ENCODE data around the gene HAPSTR1. TPM values are rescaled to one million over a fixed set of nuclear protein-coding genes. Genes with fewer than 3 reads are reported as not detected.
"Not testable (repeated sequence)": the region's sequence is repeated elsewhere in the genome, so short reads cannot be mapped to it uniquely, and the experiment has no call there.

The HAPSTR1 gene, protein sequence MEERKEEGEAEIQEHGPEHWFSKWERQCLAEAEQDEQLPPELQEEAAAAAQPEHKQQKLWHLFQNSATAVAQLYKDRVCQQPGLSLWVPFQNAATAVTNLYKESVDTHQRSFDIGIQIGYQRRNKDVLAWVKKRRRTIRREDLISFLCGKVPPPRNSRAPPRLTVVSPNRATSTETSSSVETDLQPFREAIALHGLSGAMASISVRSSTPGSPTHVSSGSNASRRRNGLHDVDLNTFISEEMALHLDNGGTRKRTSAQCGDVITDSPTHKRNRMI
- total RNA-seq (2014; rRNA removed; shearing (Covaris generic)), result 29.5 and 48.5 TPM in 2 replicates

DNA sequence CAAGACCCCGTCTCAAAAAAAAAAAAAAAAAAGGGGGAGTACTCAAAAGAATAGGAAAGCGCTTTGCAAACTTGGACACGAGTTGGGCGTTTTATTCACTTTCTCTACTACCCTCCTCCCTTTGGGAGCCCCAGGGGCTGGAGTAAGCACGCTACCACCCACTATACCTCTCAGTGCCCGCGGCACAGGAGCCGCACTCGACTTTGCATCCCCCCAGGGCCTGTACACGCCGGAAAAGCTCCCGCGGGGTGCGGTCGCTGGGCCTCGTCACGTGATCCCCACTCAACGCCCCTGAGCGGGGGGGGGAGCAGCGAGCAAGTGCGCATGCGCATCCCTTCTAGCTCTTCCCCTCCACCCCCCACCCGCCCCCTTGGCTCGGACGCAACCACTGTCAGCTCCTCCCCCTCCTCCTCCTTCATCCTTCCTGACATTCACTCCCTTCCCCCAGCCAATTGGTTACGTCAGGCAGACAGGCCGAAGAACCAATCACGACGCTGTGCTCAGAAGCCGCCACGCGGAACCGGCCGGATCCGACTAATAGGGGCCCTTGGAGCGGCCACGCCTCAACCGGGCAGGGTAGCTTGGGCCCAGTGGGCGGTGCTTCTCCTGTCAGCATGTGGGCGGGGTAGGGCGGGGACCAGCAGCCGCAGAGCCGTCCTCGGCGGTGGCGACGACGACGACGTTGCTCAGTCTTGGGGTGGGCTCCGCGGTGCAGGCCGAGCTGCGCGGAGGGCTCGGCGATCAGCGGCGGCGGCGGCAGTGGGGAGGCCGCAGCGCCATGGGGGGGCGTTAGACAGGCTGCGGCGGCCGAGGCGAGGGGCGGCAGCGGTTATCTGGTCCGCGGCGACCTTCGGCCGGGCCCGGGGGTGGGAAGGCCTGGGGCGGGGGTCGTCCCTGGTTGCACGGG lies at the start of gene HAPSTR1:
TSS of gene HAPSTR1 (plus strand) at position 685 of the 907 bp plus-strand sequence. CDS start 401 bp downstream, outside the sequence.
- peak; percentile 100 for DNase-seq (ENCODE audit: low read depth)

DNA sequence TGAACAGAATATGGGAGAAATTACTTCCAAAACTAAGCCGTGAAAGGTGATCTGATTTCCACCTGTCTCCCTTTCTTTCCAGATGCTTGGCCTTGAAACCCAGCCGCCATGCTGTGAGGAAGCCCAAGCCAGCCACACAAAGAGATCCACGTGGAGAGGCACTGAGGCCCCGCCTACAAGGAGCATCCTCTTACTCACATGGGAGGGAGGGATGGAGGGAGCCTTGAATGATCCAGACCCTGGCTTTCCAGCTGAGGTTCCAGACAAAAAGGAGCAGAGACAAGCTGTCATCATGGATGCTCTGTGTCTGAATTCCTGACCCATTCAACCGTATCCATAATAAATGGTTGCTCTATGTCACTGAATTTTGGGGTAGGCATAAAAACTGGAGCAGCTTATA lies 48.9 kb upstream of the HAPSTR1 start:
- no peak for DNase-seq (ENCODE audit: low read depth)

DNA sequence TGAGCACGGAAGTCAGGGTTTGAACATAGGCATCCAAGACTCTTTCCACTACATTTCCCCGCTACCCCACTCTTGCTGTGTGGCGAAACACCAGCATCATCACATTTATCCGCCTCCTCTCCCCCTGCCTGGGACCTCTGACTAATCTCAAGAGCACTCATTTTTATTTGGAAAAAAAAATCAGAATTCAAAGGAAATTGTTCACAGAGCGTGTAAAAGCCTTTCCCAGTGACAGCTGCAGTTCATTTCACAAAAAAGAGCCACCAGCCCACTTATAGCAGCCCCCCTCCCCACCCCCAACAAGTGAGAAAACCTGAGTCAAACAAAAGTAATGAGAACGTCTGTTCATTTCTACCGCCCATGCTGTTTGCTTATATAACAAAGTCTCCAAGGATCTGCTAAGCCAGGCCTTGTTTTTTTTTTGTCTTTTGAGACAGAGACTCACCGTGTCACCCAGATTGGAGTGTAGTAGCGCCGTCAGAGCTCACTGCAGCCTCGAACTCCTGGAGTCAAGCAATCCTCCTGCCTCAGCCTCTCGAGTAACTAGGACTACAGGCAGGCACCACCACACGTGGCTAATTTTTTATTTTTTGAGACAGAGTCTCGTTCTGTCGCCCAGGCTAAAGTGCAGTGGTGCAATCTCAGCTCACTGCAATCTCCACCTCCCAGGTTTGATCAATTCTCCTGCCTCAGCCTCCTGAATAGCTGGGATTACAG lies 48.3 kb upstream of the HAPSTR1 start:
- peak; percentile 75 for DNase-seq (ENCODE audit: low read depth)

DNA sequence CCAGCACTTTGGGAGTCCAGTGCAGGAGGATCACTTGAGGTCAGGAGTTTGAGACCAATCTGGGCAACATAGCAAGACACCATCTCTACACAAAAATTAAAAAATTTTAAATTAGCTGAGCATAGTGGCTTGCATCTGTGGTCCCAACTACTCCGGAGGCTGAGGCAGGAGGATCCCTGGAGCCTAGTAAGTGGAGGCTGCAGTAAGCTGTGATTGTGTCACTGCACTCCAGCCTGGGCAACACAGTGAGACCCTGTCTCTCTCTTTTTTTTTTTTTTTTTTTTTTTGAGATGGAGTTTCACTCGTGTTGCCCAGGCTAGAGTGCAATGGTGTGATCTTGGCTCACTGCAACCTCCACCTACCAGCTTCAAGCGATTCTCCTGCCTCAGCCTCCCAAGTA lies 45.9 kb upstream of the HAPSTR1 start:
- not testable (repeated sequence) for DNase-seq (ENCODE audit: low read depth)

DNA sequence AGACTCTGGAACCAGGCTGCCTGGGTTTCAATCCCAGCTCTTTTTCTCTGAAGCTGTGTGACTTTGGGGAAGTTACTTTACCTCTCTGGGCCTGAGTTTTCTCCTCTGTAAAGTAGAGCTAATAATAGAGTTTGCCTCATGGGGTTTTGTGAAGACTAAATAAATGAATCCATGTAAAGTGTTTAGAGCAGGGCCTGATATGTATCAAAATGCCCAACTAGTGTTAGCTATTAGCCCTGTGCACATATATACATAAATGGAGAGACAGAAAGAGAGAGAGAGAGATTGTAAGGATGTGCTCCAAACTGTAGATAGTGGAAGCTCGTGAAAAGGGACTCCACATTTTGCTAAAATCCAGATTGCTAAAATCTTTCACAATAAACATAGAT lies 44.8 kb upstream of the HAPSTR1 start:
- DNase-seq (ENCODE audit: low read depth), result no peak

DNA sequence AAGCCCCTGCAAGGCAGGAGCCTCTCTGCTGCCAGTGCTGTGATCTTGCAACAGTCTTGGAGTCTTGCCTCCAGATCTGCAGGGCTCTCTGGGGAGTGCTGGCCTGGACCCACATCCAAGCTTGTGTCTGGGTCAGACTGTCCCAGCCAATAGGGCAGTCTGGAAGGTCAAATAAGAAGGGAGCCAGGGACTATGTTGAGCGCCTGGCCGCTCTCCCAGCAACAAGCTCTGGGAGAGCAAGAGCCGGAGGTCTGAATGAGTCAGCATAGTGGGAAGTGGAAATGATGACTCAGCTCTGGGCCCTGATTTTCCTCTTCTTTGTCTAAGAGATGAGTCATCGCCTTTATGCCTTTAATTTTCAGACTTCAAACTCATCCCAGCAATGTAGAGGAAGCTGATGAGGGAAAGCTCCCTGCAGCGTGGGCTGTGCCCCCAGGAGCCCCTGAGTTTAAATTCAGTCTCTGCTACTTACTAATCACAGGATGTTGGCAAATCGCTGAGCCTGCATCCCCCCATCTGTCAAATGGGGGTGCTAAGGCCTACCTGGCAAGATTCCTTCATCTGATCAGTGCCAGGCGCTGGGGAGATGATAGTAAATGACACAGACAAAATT lies 43.6 kb upstream of the HAPSTR1 start:
- DNase-seq (ENCODE audit: low read depth), result peak; percentile 100

DNA sequence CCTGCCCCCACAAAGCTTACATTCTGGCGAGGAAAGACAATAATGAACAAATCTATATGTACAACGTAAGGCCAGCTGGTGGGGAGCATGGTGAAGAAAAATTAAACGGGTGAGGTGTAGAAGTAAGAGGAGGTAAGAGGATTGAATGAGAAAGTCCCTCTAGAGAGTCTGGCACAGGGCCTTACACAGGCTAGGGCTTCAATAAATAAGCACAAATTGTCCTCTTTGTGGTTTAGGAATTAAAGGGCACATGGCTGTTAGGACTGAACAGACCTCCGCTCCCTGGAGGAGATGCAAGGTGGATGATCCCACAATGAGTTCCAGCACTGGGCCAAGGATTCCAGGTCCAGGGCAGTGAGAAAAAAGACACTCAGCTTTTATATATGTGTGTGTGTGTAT lies 43.1 kb upstream of the HAPSTR1 start:
- peak; percentile 79 for DNase-seq (ENCODE audit: low read depth)

DNA sequence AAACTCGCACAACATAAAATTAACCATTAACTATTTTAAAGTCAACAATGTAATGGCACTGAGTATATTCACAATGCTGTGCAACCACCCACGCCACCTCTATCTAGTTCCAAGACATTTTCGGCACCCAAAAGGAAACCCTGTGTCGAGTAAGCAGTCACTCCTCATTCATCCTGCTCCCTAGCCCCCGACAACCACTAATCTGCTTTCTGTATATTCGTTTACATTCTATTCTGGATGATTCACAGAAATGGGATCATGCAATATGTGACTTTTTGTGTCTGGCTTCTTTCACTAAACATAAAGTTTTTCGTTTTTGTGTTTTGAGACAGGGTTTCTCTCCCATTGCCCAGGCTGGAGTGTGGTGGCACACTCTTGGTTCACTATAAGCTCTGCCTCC lies 42.2 kb upstream of the HAPSTR1 start:
- peak; percentile 72 for DNase-seq (ENCODE audit: low read depth)

DNA sequence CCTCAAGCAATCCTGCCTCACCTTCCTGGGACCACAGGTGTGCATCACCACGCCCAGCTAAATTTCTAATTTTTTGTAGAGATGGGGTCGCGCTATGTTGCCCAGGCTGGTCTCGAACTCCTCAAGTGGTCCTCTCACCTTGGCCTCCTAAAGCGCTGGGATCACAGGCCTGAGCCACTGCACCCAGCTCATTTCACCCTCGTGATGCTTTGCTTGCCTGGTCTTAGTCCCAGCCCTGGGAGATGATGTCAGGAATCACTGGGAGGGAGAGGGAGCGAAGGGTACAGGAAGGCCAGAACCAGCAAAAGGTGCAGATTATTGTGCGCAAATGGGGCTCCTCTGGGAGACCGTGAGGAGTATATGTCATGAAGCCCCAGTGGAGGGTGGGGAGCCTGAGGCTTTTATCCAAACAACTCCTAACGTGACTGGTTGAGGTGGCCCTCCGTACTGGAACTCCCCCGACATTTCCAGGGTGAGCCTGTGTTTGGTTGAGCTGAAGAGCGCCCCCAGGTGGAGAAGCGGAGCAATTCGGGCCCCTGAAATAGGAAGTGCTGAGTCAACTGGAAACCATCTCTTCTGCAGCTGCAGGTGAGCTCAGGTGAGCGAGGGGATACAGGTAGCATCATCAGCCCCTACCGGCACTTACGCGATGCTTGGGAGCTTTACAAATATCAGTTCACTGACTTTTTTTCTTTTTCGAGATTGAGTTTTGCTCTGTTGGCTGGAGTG lies 41.2 kb upstream of the HAPSTR1 start:
- DNase-seq (ENCODE audit: low read depth), result no peak

DNA sequence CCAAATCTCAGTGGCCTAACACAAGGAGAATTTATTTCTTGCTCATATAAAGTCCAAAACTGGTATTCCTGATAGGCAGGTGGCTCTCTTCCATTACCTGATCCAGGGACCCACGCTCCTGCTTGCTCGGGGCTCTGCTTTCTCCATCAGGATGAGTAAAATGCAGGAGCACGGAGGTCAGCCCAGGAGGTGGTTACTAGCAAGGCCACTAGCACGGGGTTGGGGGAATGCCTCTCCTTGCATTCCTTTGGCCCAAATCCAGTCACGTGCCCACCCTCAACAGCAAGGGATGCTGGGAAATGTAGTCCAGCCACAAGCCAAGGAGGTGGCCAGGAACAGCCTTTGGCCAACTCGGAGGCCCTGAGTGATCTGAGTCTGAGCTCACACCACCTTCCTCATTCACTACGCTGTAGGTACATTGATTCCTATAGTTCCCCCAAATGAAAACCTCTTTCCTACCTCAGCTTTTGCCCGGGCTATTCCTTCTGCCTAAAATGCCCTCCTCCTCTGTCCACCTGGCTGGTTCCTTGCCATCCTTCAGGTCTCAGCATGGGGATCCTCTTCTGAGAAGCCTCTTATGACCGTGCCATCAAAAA lies 38.3 kb upstream of the HAPSTR1 start:
- DNase-seq (ENCODE audit: low read depth), result peak; percentile 50

DNA sequence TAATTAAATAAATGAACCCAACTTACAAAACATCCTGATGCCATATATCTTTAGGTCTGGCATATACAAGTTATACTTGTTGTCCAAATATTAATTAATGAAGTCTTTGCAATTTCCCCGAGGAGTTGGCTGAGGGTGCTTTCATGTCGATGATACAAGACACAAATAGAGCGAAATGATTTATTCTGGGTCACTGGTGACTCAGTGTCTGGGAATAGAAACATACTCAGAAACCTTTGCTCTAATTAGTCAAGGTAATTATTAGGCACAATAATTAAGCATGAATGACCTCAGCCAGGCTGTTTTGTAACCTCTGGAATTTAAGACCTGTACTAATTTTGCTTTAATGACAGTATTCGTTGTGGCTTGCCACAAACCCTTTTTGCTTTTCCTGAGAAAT lies 37.0 kb upstream of the HAPSTR1 start:
- peak; percentile 68 for DNase-seq (ENCODE audit: low read depth)

DNA sequence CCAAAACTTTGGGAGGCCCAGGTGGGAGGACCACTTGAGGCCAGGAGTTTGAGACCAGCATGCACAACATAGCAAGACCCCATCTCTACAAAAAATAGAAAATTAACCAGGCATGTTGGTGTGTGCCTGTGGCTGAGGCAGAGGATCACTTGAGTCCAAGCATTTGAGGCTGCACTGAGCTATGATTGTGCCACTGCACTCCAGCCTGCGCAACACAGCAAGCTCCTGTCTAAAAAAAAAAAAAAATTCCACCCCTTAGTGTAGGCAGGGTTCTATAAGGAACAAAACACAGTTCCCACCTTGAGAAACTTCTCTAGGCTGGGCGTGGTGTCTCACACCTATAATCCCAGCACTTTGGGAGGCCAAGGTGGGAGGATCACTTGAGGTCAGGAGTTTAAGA lies 36.3 kb upstream of the HAPSTR1 start:
- no peak for DNase-seq (ENCODE audit: low read depth)

DNA sequence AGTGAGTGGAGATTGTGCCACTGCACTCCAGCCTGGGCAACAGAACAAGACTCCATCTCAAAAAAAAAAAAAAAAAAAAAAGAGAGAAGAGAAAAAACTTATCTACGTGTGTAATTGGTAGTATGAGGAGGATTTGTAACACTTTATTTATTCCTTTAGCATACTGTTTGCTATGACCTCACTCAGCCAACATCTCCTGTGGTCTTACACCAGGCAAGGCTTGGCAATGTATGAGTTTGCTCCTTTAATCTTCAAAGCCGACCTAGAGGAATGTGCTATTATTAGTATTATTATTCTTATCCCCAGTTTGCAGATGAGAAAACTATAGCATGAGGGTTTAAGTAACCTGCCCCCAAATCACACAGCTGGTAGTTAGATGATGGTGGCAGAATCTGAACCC lies 35.8 kb upstream of the HAPSTR1 start:
- peak; percentile 67 for DNase-seq (ENCODE audit: low read depth)

DNA sequence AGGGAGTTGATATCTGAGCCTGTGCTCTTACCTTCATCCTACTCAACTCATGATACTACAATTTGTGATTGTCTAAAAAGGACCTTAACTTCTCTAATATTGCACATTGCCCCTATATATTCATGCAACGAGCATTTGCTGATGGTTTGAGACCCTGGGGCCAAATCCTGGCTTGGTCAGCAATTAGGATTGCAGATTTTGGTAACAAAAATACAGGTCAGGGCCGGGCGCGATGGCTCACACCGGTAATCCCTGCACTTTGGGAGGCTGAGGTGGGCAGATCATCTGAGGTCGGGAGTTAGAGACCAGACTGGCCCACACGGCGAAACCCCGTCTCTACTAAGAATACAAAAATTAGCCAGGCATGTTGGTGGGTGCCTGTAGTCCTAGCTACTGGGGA lies 35.4 kb upstream of the HAPSTR1 start:
- DNase-seq (ENCODE audit: low read depth), result no peak

DNA sequence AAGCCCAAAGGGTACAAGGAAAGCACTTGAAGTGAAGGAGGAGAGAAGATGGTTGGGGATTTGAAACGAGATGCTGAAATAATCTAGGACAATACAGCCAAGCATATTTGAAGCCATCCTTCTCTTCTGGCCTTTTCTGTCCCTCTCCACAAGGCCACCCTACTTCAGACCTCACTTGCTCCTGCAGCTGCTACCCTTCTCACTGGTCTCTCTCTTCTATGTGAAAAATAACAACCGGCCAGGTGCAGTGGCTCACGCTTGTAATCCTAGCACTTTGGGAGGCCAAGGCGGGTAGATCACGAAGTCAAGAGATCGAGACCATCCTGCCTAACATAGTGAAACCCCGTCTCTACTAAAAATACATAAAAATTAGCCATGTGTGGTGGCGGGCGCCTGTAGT lies 33.2 kb upstream of the HAPSTR1 start:
- DNase-seq (ENCODE audit: low read depth), result no peak

DNA sequence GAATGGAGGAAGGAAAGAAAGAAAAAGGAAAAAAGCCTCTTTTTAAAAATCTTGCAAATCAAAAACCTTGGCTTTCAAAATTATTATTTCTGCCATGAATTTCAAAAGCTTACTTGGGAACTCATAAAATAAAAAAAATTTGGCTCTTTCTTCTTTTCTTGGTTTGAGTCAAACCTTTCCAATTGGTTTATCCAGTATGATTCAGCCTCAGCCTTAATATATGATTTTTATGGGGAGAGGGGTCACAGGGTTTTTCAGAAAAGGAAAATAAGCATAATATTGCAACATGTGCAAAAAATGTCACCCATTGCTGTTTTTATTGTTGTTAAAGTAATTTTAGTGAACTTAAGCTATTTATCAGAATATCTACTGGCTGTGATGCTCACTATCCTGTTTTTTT lies 31.2 kb upstream of the HAPSTR1 start:
- DNase-seq (ENCODE audit: low read depth), result peak; percentile 49

DNA sequence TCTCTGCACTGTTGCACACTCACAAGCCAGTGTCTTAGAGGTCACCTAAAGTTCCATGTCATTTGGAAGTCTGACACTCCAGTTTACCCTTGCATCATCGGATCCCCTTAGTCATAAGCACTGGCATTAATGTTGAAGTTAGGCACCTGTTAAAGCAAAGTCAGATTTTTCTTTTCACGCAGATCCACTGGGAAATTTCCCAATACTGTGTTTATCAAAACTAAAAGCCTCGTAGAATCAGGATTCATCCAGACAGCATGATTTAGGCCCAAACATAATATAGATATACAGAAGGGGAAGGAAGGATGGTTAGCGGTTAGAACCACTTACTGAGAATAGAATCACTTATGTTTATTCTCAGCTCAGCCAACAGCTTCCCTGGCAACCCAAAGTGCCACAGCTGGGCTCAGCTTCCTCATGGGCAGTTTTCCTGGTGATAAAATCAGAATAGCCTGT lies 30.1 kb upstream of the HAPSTR1 start:
- DNase-seq (ENCODE audit: low read depth), result peak; percentile 66

DNA sequence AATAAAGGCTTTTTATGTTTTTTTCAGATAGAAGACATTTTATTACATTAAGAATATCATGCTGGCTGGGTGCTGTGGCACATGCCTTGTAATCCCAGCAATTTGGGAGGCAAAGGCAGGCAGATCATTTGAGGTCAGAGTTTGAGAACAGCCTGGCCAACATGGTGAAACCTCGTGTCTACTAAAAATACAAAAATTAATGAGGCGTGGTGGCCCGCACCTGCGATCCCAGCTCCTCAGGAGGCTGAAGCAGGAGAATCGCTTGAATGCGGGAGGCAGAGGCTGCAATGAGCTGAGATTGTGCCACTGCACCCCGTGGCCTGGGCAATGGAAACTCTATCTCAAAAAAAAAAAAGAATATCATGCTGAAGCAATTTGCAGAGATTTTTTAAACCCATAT lies 29.1 kb upstream of the HAPSTR1 start:
- no peak for DNase-seq (ENCODE audit: low read depth)

DNA sequence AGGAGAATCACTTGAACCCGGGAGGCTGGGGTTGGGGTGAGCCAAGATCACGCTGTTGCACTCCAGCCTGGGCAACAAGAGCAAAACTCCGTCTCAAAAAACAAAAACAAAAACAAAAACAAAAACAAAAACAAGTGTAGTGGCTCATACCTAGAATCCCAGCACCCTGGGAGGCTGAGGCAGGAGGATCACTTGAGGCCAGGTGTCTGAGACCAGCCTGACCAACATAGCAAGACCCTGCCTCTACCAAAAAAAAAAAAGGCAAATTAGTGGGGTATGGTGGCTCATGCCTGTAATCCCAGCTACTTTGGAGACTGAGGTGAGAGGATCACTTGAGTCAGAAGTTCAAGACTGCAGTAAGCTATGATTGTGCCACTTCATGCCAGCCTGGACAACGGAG lies 26.4 kb upstream of the HAPSTR1 start:
- DNase-seq (ENCODE audit: low read depth), result no peak

DNA sequence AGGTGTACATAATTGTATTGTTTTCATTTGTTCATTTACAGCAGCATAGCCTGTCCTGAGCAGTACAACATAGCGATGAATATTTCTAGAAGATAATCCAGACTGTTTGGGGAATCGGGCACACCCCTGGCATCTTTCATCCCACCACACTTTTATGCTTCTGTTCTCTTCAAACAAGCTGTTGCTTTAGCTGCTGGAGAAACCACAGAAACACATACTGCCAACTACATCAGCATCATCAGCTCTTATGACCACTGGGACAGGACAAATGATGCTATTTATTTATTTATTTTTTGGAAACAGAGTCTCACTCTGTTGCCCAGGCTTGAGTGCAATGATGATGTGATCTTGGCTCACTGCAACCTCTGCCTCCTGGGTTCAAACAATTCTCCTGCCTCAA lies 22.6 kb upstream of the HAPSTR1 start:
- DNase-seq (ENCODE audit: low read depth), result no peak

DNA sequence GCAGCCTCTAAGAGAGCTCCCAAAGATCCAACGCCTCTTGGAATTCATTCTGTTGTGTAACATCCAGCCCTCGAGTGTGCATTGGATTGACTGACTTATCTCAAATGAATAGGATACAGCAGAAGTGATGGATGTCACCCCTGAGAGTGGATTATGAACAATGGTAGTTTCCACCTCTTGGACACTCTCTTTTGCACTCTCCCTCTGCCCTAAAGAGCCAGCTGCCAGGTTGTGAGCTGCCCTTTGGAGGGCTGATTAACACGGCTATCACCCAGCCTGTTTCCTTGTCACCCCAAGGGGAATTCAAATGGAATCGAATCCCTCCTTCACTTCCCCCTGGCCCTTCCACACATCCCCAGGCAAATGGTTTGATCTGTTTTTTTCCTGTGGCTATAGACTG lies 21.2 kb upstream of the HAPSTR1 start:
- DNase-seq (ENCODE audit: low read depth), result no peak

All from M059J (cell line).